ENCODE results near the gene ATXN7L2.

ATXN7L2 gene

DNA sequence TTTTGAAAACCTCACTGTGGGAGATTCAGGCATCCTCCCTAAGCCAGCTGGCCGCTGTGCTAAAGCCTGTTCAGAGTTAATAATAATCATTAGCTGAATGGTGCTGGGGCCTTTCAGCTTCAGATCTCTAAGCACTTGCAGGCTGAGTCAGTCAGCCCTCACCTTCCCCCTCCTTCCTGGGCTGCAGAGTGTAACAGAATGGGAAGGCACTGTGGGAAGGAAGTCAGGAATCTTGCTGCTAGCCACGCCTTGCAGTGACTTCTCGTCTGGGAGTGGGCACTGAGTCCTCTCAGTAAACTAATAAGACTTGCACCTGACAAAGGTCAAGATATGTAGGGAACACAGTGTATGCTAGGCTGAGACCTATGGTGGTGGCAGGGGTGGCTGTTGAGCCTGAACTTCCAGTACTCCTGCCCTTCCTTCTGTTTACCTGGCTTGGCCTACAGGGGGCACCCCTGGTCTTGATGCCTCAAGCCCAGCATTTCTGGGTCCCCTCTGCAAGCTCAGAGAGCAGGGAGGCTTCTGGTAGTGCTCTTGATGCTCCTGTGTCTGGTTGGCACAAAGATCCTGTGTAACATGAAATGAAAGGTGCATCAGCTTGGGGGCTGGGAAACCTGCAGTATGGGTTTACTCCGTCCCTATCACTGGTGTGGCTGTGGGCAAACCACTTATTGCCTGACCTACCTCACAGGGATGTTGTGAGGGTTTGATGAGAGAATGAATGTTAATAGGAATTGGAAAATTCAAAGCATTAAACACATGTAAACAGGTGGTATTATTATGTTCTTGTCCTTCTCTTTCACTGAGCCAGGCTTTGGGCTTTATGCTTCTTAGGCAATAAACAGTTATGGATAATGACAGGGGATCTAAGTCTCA is 16.2 kb downstream of the ATXN7L2 start:
- no peaks in the 10 kb centered on the region for H3K9me3 ChIP-seq (ENCODE audit: control insufficient read depth, low read length)
- no peak overlapping the region for H3K14ac ChIP-seq (ENCODE audit: low read length in 2 of 2)
- no peak overlapping the region for H2BK15ac ChIP-seq (ENCODE audit: low read depth, poor library complexity, severe bottlenecking)
- no peak overlapping the region for H2BK5ac ChIP-seq (ENCODE audit: low read depth, low read length, poor library complexity, severe bottlenecking)
- H3K36me3 ChIP-seq (ENCODE audit: control insufficient read depth in 1 of 2, insufficient read depth in 2 of 2, low read depth in 1 of 2, low read length in 2 of 2) = peaks cover 24 to 42% of the 10 kb centered on the region in 2 experiments
- H2AK5ac ChIP-seq (ENCODE audit: low read length, severe bottlenecking) = peak overlapping the region; percentile 68
- peak overlapping the region in 1 of 2 experiments; percentile 21 for H2BK12ac ChIP-seq (ENCODE audit: low read length in 2 of 2)
- peaks cover 34% of the 10 kb centered on the region for H3K4me1 ChIP-seq (ENCODE audit: control insufficient read depth, insufficient read depth, low read depth, low read length)
- H2AFZ ChIP-seq (ENCODE audit: low read depth, low read length) = no peak overlapping the region
- peak overlapping the region; percentile 76 for H3K27ac ChIP-seq (ENCODE audit: low read length, poor library complexity, severe bottlenecking)
- peak overlapping the region; percentile 5 for H4K91ac ChIP-seq (ENCODE audit: low read length)
- H3K4ac ChIP-seq (ENCODE audit: low read depth in 1 of 2, low read length in 2 of 2) = no peak overlapping the region
- no peak overlapping the region for H2BK120ac ChIP-seq (ENCODE audit: low read depth, low read length)
- WGBS = 60% methylated on average over 4 of the region's 4 CpGs
- DNase-seq = peak; percentile 69
- no peak overlapping the region for H3K4me2 ChIP-seq (ENCODE audit: low read length, poor library complexity, severe bottlenecking)
- H3K18ac ChIP-seq (ENCODE audit: low read depth in 1 of 2, low read length in 2 of 2) = no peak overlapping the region
- no peaks in the 10 kb centered on the region for H3K27me3 ChIP-seq (ENCODE audit: control insufficient read depth in 1 of 2, insufficient read depth in 1 of 2, low read length in 2 of 2)
- H3K9ac ChIP-seq (ENCODE audit: low read length) = no peak overlapping the region
- no peak overlapping the region for H4K8ac ChIP-seq (ENCODE audit: low read length)
- peaks cover 31% of the 10 kb centered on the region for H3K79me1 ChIP-seq (replicated peaks; ENCODE audit: low read length, poor library complexity, severe bottlenecking)
- no peak overlapping the region for H3K23ac ChIP-seq (ENCODE audit: low read length in 2 of 2)
- no peak overlapping the region for H3K4me3 ChIP-seq (ENCODE audit: insufficient read depth in 1 of 2, low read depth in 1 of 2, low read length in 2 of 2)

DNA sequence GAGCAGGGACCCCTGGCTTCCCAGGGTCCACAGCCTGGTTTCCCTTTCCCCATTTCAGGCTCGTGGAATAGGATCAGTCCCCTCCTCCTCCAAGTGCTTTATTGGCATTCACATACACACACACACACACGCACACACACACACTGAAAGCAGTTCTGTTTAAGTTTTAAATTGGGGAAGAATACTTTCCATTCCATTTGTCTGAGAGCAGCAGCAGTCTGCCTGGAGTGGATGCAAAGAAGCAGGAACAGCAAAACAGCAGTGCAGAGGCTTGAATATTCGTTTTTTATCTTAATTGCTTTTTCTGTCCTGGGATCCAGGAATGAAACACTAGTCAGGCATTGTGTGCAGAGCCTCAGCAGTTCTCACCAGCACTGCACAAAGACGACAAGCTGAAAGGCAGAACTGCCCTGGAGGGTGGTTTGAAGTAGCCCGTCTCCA is 17.3 kb downstream of the ATXN7L2 start:
- peak overlapping the region; percentile 68 for H3K27ac ChIP-seq (ENCODE audit: low read length, poor library complexity, severe bottlenecking)
- H3K14ac ChIP-seq (ENCODE audit: low read length in 2 of 2) = no peak overlapping the region
- peak overlapping the region; percentile 96 for H2AK5ac ChIP-seq (ENCODE audit: low read length, severe bottlenecking)
- H3K18ac ChIP-seq (ENCODE audit: low read depth in 1 of 2, low read length in 2 of 2) = no peak overlapping the region
- H3K23ac ChIP-seq (ENCODE audit: low read length in 2 of 2) = no peak overlapping the region
- H3K4me3 ChIP-seq (ENCODE audit: insufficient read depth in 1 of 2, low read depth in 1 of 2, low read length in 2 of 2) = no peak overlapping the region
- H3K79me1 ChIP-seq (replicated peaks; ENCODE audit: low read length, poor library complexity, severe bottlenecking) = peaks cover 21% of the 10 kb centered on the region
- H4K8ac ChIP-seq (ENCODE audit: low read length) = no peak overlapping the region
- no peaks in the 10 kb centered on the region for H3K27me3 ChIP-seq (ENCODE audit: control insufficient read depth in 1 of 2, insufficient read depth in 1 of 2, low read length in 2 of 2)
- no peaks in the 10 kb centered on the region for H3K9me3 ChIP-seq (ENCODE audit: control insufficient read depth, low read length)
- H2BK12ac ChIP-seq (ENCODE audit: low read length in 2 of 2) = no peak overlapping the region
- 38% methylated on average over 3 of the region's 5 CpGs for WGBS
- H2BK15ac ChIP-seq (ENCODE audit: low read depth, poor library complexity, severe bottlenecking) = no peak overlapping the region
- peaks cover 27% of the 10 kb centered on the region for H3K4me1 ChIP-seq (ENCODE audit: control insufficient read depth, insufficient read depth, low read depth, low read length)
- peak; percentile 83 for DNase-seq
- no peak overlapping the region for H2BK5ac ChIP-seq (ENCODE audit: low read depth, low read length, poor library complexity, severe bottlenecking)
- no peak overlapping the region for H3K9ac ChIP-seq (ENCODE audit: low read length)
- H2AFZ ChIP-seq (ENCODE audit: low read depth, low read length) = no peak overlapping the region
- H4K91ac ChIP-seq (ENCODE audit: low read length) = no peak overlapping the region
- H3K4me2 ChIP-seq (ENCODE audit: low read length, poor library complexity, severe bottlenecking) = no peak overlapping the region
- no peak overlapping the region for H2BK120ac ChIP-seq (ENCODE audit: low read depth, low read length)
- H3K4ac ChIP-seq (ENCODE audit: low read depth in 1 of 2, low read length in 2 of 2) = no peak overlapping the region
- H3K36me3 ChIP-seq (ENCODE audit: control insufficient read depth in 1 of 2, insufficient read depth in 2 of 2, low read depth in 1 of 2, low read length in 2 of 2) = peaks cover 19 to 38% of the 10 kb centered on the region in 2 experiments

DNA sequence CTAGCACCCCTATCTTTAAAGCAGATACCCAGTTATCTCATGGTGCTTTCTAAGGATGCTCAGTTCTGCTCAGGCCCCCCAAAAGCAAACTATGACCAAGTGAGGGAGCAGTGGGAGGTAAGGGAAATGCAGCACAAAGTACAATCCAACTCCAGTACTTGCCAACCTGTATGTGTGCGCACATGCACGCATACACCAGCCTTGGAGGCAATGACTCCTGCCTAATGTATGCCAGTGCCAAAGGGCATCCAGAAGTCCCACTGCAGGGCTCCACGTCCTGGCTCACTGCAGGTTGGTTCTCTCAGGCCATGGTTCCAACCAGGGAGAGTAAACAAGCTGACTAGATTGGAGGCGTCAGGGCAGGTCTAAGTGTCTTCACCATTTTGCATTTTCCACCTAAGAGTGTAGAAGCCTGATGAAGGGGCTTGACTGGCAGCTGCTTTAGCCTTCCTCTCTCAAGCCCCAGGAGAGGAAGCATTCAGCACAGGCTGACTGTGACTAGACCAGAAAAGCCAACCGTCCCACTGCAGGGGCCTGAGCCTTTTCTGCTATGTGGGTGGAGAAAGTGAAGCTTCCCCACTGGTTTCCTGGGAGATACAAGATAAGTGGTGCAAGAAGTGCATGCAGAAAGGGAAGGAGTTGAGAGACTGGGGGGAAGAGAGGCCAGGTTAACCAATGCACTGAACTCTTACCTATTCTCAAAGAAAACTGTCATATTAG is 18.1 kb downstream of the ATXN7L2 start:
- Histone ChIP-seq H3K79me1 (replicated peaks; ENCODE audit: low read length, poor library complexity, severe bottlenecking) (peaks cover 16% of the 10 kb centered on the region), H3K9me3 (ENCODE audit: control insufficient read depth, low read length) (no peaks in the 10 kb centered on the region), H2BK120ac (ENCODE audit: low read depth, low read length) (no peak overlapping the region), H4K8ac (ENCODE audit: low read length) (no peak overlapping the region), H3K9ac (ENCODE audit: low read length) (no peak overlapping the region), H3K4me1 (ENCODE audit: control insufficient read depth, insufficient read depth, low read depth, low read length) (peaks cover 26% of the 10 kb centered on the region), H2BK12ac (ENCODE audit: low read length in 2 of 2) (no peak overlapping the region), H2AK5ac (ENCODE audit: low read length, severe bottlenecking) (peak overlapping the region; percentile 59), H3K18ac (ENCODE audit: low read depth in 1 of 2, low read length in 2 of 2) (no peak overlapping the region), H2BK5ac (ENCODE audit: low read depth, low read length, poor library complexity, severe bottlenecking) (no peak overlapping the region), H3K4me2 (ENCODE audit: low read length, poor library complexity, severe bottlenecking) (no peak overlapping the region), H4K91ac (ENCODE audit: low read length) (no peak overlapping the region), H3K27ac (ENCODE audit: low read length, poor library complexity, severe bottlenecking) (peak overlapping the region; percentile 43), H3K36me3 (ENCODE audit: control insufficient read depth in 1 of 2, insufficient read depth in 2 of 2, low read depth in 1 of 2, low read length in 2 of 2) (peaks cover 14 to 30% of the 10 kb centered on the region in 2 experiments), H3K4ac (ENCODE audit: low read depth in 1 of 2, low read length in 2 of 2) (no peak overlapping the region), H2AFZ (ENCODE audit: low read depth, low read length) (no peak overlapping the region), H3K14ac (ENCODE audit: low read length in 2 of 2) (no peak overlapping the region), H3K23ac (ENCODE audit: low read length in 2 of 2) (no peak overlapping the region), H3K27me3 (ENCODE audit: control insufficient read depth in 1 of 2, insufficient read depth in 1 of 2, low read length in 2 of 2) (peaks cover 0 to 4% of the 10 kb centered on the region in 2 experiments), H3K4me3 (ENCODE audit: insufficient read depth in 1 of 2, low read depth in 1 of 2, low read length in 2 of 2) (no peak overlapping the region), H2BK15ac (ENCODE audit: low read depth, poor library complexity, severe bottlenecking) (peak overlapping the region; percentile 8)
- no peak for DNase-seq
- 78% methylated on average over 5 of the region's 5 CpGs for WGBS

DNA sequence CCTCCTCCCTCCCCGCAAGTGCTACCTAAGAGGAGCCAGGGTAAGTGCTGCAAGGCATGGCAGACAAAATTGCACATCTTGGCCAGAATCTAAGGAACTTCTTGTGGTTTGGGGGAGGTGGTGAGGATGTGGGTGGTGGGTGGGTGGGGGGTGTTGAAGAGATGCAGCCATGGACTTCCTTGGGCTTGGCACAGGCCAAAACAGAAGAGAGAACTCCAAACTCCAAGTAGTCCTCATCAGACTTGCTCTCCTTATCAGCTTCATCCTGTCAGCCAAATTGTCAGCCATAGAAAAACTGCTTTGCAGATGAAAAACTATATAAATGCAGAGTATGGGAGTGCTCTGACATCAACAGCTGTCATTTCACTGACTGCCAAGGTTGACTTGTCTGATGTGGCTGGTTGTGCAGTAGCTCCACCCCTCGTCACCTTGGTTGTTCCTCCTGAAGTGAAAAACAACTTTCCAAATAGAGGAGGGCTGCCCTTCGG is 18.7 kb downstream of the ATXN7L2 start:
- Histone ChIP-seq H2AK5ac (ENCODE audit: low read length, severe bottlenecking) (no peak overlapping the region), H3K36me3 (ENCODE audit: control insufficient read depth in 1 of 2, insufficient read depth in 2 of 2, low read depth in 1 of 2, low read length in 2 of 2) (peaks cover 8 to 24% of the 10 kb centered on the region in 2 experiments), H3K4me2 (ENCODE audit: low read length, poor library complexity, severe bottlenecking) (no peak overlapping the region), H3K9me3 (ENCODE audit: control insufficient read depth, low read length) (no peaks in the 10 kb centered on the region), H3K23ac (ENCODE audit: low read length in 2 of 2) (no peak overlapping the region), H3K4me1 (ENCODE audit: control insufficient read depth, insufficient read depth, low read depth, low read length) (peaks cover 26% of the 10 kb centered on the region), H4K8ac (ENCODE audit: low read length) (no peak overlapping the region), H2AFZ (ENCODE audit: low read depth, low read length) (no peak overlapping the region), H2BK15ac (ENCODE audit: low read depth, poor library complexity, severe bottlenecking) (no peak overlapping the region), H3K79me1 (replicated peaks; ENCODE audit: low read length, poor library complexity, severe bottlenecking) (peaks cover 10% of the 10 kb centered on the region), H3K27ac (ENCODE audit: low read length, poor library complexity, severe bottlenecking) (no peak overlapping the region), H2BK5ac (ENCODE audit: low read depth, low read length, poor library complexity, severe bottlenecking) (no peak overlapping the region), H3K27me3 (ENCODE audit: control insufficient read depth in 1 of 2, insufficient read depth in 1 of 2, low read length in 2 of 2) (peaks cover 0 to 8% of the 10 kb centered on the region in 2 experiments), H3K18ac (ENCODE audit: low read depth in 1 of 2, low read length in 2 of 2) (no peak overlapping the region), H3K4ac (ENCODE audit: low read depth in 1 of 2, low read length in 2 of 2) (no peak overlapping the region), H4K91ac (ENCODE audit: low read length) (no peak overlapping the region), H3K4me3 (ENCODE audit: insufficient read depth in 1 of 2, low read depth in 1 of 2, low read length in 2 of 2) (no peak overlapping the region), H2BK120ac (ENCODE audit: low read depth, low read length) (no peak overlapping the region), H3K9ac (ENCODE audit: low read length) (no peak overlapping the region), H2BK12ac (ENCODE audit: low read length in 2 of 2) (no peak overlapping the region), H3K14ac (ENCODE audit: low read length in 2 of 2) (no peak overlapping the region)
- 91% methylated on average over 3 of the region's 3 CpGs for WGBS
- no peak for DNase-seq

All from mesenchymal stem cell (in vitro differentiated cells and primary cell).